Fibroblast of villous mesenchyme (primary cell): Measurements from ENCODE around the gene SYNJ2. TPM values are rescaled to one million over a fixed set of nuclear protein-coding genes. Genes with fewer than 3 reads are reported as not detected.
"Not testable (repeated sequence)": the region's sequence is repeated elsewhere in the genome, so short reads cannot be mapped to it uniquely, and the experiment has no call there.

Experiments
- DNase-seq: peaks from one replicate; pipeline ENCODE4 v3.0.0-alpha.2; 2010; ENCODE audit warnings: low read depth
- H3K4me3 ChIP-seq: 2 replicates; pipeline ENCODE4 v1.5.1; 2011; ENCODE audit warnings: low read depth, mild to moderate bottlenecking, low read length
- CTCF ChIP-seq: IDR thresholded peaks from 2 replicates; pipeline ENCODE4 v1.5.1; 2012; ENCODE audit warnings: low read depth, mild to moderate bottlenecking, low read length; ENCODE audit not compliant: insufficient read depth
- total RNA-seq: library from RNA; depleted of rRNA; stranded (reverse); fragments of >200 nt; gene quantifications from 2 replicates; pipeline ENCODE4 v1.2.3, GENCODE V29; 2012

The SYNJ2 gene
- 36.7 and 53.1 TPM in 2 replicates for total RNA-seq

- TF ChIP-seq CTCF, result peak; percentile 36
- peak; percentile 79 for DNase-seq
- H3K4me3 ChIP-seq, result peak within 1 kb of the TSS; percentile 75
These were observed at the start of gene SYNJ2 for GRCh38 chr6:157981395-157982101. SYNJ2 (plus strand) TSS chr6:157981863; CDS start chr6:157981962, 99 bp downstream.

GRCh38 chr6:157935786-157936185 is 45.9 kb upstream of the SYNJ2 start:
- no peak for TF ChIP-seq CTCF
- H3K4me3 ChIP-seq, result no peak overlapping the region
- no peak for DNase-seq

- DNase-seq, result no peak
- no peak for TF ChIP-seq CTCF
- no peak overlapping the region for H3K4me3 ChIP-seq
These were observed 44.3 kb upstream of the SYNJ2 start for GRCh38 chr6:157937318-157937717.

GRCh38 chr6:157937916-157938315 is 43.7 kb upstream of the SYNJ2 start:
- no peak for TF ChIP-seq CTCF
- no peak overlapping the region for H3K4me3 ChIP-seq
- DNase-seq, result no peak

DNA sequence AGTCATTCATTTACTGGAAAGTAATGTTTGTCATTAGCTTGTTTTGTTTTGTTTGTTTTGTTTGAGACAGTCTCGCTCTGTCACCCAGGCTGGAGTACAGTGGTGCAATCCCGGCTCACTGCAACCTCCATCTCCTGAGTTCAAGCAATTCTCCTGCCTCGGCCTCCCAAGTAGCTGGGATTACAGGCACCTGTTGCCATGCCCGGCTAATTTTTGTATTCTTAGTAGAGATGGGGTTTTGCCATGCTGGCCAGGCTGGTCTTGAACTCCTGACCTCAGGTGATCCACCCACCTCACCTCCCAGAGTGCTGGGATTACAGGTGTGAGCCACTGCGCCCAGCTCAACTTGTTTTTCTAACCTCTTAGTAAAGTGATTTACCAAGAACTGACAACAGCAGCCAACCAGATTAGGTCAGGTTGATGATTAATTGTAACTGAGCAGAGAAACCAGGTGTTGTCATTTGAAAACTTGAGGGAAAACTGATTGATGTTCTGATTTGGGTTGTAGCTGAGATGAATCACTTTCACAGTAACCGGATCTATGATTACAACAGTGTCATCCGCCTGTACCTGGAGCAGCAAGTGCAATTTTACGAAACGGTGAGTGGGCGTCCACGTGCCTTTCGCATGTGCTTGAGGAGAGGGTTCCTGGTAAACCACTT is 41.2 kb upstream of the SYNJ2 start:
- H3K4me3 ChIP-seq, DNase-seq: not testable (repeated sequence)

DNA sequence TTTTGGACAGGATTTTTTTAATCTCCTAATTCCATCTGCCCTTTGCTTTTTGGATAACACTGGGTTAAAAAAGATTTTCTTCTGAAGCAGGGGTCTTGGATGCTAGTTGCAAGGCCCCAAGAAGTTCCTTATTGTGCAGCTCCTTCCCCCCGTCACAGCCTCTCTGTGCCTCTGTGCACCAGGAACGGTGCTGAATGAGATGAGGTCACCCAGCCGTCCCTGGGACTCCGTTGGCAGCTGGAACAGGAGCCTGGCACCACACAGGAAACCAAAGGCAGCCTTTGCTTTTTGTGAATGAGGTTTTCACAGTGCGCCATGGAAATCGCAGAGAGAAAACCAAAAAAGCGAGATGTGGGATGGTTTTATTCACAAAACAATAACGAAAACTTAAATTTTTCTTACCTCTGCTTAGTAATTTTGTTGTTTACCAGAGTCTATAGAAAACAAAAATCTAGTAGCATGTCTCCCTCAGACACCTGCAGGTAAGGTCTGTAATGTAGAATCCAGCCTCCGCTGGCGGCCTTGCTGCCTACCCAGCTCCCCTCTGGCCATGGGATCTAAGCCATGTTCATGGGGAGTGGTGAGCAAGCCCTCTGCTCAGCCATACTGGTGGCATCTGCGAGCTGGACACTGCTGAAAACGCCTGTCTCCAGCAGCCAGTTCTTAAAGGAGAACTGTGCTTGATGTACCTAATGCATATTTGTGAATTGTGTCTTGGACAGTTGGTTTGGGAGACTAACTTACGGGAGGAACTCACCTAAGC is 40.4 kb upstream of the SYNJ2 start:
- no peak overlapping the region for H3K4me3 ChIP-seq
- no peak for TF ChIP-seq CTCF
- no peak for DNase-seq

GRCh38 chr6:157942351-157942750 is 39.3 kb upstream of the SYNJ2 start:
- TF ChIP-seq CTCF, result no peak
- DNase-seq, result no peak
- no peak overlapping the region for H3K4me3 ChIP-seq
